Motor neuron (in vitro differentiated cells): ENCODE results near the gene OR5K2. TPM values are rescaled to one million over a fixed set of nuclear protein-coding genes. Genes with fewer than 3 reads are reported as not detected.

Source experiments
- ATAC-seq, 8 experiments: fragments of 200-7000 bp; cut with Tn5 transposase; replicated peaks in 6 of 8; 2 replicates each; pipeline ENCODE4 v1.8.0; 2021; ENCODE audit warnings: mild to moderate bottlenecking in 8 of 8, moderate library complexity in 8 of 8
- H3K27ac ChIP-seq, 2 donors: fragments of 250-450 bp; sonication (Bioruptor Pico); 2 replicates each; pipeline ENCODE4 v1.9.0; 2021; ENCODE audit warnings: antibody characterized with exemption in 2 of 2, mild to moderate bottlenecking in 2 of 2, moderate library complexity in 1 of 2
- H3K4me1 ChIP-seq, 2 donors: fragments of 250-450 bp; sonication (Bioruptor Pico); replicated peaks in 1 of 2; 2 replicates each; pipeline ENCODE4 v1.6.1; 2021; ENCODE audit warnings: antibody characterized with exemption in 2 of 2, mild to moderate bottlenecking in 2 of 2, moderate library complexity in 1 of 2
- H3K4me3 ChIP-seq, 5 donors: fragments of 250-450 bp; sonication (Bioruptor Pico); 2 replicates each; pipeline ENCODE4 v1.9.0; 2021; ENCODE audit warnings: antibody characterized with exemption in 5 of 5, mild to moderate bottlenecking in 5 of 5, moderate library complexity in 4 of 5
- WGBS, 10 experiments: fragments of 450-650 bp; shearing (Covaris generic); methylation state at CpG; one replicate each; pipeline ENCODE4 v1.0.0; 2022; 5-methylcytosine and 5-hydroxymethylcytosine counted together
- in situ Hi-C, 9 experiments: fragments of 400-800 bp; cut with MboI; loops; one replicate each; pipeline ENCODE4 v1.15.0; 2021; ENCODE audit warnings: low sequenced_read_pairs in 9 of 9, low pct_unique_long_range_greater_than_20kb in 2 of 9; ENCODE audit not compliant: unreplicated experiment in 9 of 9
- total RNA-seq, 8 experiments: library from RNA; unstranded; fragments of 300-600 nt; gene quantifications; 2 replicates each; pipeline versions ENCODE4 v1.2.3 to v1.2.4, GENCODE V29; 2022

OR5K2 gene
- total RNA-seq, 8 experiments from 2014 or later, result 0.28 to 0.43 TPM; not detected in 6

DNA sequence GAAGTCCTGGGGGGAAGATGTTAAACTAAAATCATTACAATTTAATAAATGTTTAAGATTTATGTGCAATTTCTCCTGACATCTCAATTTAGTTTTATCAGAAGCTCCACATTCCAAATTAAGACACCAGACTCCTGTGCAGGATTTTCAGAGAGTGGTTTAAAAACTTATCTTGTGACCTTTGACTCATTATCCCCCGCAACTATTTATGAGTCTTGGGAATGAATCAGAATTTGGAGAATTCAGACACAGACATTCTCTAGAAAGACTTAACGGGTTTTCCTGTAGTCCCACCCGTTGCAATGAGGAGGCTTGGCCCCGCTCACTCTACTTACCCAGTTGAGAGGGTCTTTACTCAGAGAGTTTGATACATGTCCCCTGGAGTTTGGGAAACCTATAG lies 7.1 kb downstream of the OR5K2 start:
- in situ Hi-C loops, result no loop called here
- Histone ChIP-seq H3K27ac (no peak overlapping the region), H3K4me3 (no peak overlapping the region), H3K4me1 (no peaks in the 10 kb centered on the region)
- no peak for ATAC-seq
- WGBS, 10 experiments, result 37 to 100% (median 80%) methylated on average over 1 to 4 of the region's 4 CpGs; no CpG with 5 or more reads in 1 of the 10 experiments

DNA sequence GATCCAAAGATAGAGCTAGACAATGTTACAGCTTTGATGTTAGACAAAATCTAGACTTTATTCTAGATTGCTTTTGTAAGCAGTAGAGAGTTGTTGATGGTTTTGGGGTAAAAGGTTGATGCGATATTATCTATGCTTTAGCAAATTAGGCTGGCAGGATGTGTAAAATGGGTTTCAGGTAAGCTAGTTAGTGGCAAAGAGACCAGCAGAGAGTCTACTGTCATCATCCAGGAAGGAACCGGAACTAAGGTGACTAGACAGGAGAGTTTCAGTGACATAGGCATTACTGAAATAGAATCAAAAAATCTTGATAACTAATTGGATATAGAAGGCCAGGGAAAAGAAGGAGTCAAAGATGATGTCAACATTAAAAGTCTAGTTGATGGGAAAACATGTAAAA lies 11.1 kb downstream of the OR5K2 start:
- in situ Hi-C loops, result no loop called here
- 88 to 100% (median 100%) methylated on average over 1 to 2 of the region's 2 CpGs for WGBS, 10 experiments
- ATAC-seq, result no peak
- H3K4me3 ChIP-seq, result no peak overlapping the region
- no peak overlapping the region for H3K27ac ChIP-seq
- H3K4me1 ChIP-seq, result no peaks in the 10 kb centered on the region

DNA sequence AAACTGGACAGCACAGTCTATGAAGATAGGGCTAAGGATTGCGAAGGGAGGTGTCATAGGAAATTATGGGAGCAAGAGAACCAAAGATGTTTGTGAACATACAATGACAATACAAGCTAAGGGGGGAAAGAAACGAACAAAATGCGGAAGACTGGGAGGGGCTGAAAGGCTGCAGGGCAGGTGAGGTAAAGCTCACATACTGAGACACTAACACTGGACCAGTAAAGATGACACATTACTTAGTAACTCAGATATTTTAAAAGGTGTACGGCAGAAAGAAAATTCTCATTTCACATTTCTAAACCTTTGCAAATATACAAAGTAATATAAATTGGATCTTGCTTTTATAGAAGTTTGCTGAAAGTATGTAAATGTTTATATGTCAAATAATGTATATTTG lies 15.1 kb downstream of the OR5K2 start:
- peak in 1 of 8 experiments; percentile 4 for ATAC-seq
- 57 to 100% (median 87%) methylated on average over 1 to 4 of the region's 4 CpGs for WGBS, 10 experiments
- in situ Hi-C loops, result no loop called here
- no peaks in the 10 kb centered on the region for H3K4me1 ChIP-seq
- no peak overlapping the region for H3K4me3 ChIP-seq
- no peak overlapping the region for H3K27ac ChIP-seq

DNA sequence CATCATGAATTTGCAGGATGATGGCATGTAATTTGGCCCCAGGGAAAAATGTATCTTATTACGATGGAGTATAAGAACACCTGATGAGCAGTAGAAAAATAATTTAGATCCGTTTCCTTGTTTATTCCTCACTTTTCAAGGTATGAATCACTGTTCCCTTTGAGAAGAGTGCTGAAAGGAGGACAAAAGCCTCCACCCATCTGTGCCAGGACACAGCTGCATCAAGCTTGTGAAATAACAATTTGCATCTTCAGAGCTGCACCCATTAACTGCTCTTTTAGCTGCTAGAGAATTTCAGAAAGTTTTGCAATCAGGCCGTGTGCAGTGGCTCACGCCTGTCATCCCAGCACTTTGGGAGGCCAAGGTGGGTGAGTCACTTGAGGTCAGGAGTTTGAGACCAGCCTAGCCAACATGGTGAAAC lies 15.6 kb downstream of the OR5K2 start:
- no peak overlapping the region for H3K27ac ChIP-seq
- whole genome bisulfite sequencing, 10 experiments, result 0 to 92% (median 63%) methylated on average over 1 to 3 of the region's 4 CpGs; no CpG with 5 or more reads in 1 of the 10 experiments

DNA sequence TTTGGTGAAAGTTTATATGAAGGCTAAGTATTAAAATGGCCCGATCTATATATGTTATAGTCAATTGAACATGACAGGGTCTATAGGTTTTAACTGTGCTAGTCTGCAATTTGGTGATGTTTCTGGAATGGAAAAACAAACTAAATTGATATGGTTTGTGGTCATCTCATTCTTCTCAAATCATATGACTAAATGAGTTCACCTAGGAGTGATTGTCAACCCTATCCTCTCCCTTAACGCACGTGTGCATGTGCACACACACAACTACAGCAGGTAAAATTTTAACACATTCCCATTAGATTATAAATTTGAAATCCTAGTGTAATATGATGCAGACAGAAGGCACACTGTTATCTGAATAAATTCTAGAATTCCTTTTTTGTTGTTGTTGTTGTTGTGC lies 16.3 kb downstream of the OR5K2 start:
- 80 to 100% (median 95%) methylated on average over 1 to 3 of the region's 3 CpGs for WGBS, 10 experiments
- Histone ChIP-seq H3K4me3 (no peak overlapping the region), H3K27ac (no peak overlapping the region), H3K4me1 (no peaks in the 10 kb centered on the region)
- in situ Hi-C loops, result no loop called here
- ATAC-seq, result no peak

More for the DNA sequence above, 15.6 kb downstream of the OR5K2 start:
- Histone ChIP-seq H3K4me1 (no peaks in the 10 kb centered on the region), H3K4me3 (no peak overlapping the region)
- peak in 7 of 8 experiments; percentile 27 to 98 (median 80) for ATAC-seq
- in situ Hi-C loops, result no loop called here

DNA sequence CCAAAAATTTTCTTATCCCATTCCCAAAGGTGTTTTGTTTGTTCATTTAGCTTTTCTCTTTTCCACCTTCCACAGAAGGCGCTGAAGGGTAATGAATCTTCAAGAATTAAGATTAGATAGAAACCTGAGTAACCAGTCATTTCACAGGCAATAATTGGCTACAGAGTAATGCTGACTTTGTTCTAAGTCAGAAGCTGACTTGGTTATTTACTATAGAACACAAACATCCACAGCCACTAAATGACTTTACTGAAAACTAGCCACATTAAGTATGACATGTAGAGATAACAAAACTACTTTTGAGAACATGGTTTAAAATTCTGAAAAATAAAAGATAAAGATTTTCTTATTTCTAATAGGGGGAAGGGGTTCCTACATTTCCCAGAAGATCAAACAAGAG lies 17.5 kb downstream of the OR5K2 start:
- in situ Hi-C loops, result no loop called here
- Histone ChIP-seq H3K4me1 (no peaks in the 10 kb centered on the region), H3K27ac (no peak overlapping the region), H3K4me3 (no peak overlapping the region)
- no peak for ATAC-seq
- WGBS, 10 experiments, result 100% methylated on average over 1 of the region's 1 CpG; no CpG with 5 or more reads in 1 of the 10 experiments

DNA sequence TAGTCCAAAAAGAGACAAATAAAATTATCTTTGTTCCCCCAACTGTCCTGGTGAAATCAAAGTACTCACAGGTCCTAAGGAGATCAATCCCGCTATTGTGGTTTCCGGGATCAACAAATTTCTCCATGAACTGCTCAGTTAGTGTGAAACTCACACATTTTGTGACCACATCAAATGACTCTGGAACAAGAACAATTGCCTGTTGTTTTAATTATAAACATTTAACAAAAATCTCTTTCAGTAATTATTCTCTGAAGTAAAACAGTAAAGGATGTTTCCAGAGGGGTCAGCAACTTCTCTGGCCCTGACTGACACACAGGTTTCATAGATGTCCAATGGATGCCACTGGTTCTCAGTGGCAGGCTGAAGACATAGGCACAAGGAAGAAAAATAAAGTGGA lies 21.3 kb downstream of the OR5K2 start:
- in situ Hi-C loops, result no loop called here
- WGBS, 10 experiments, result 100% methylated on average over 1 to 2 of the region's 2 CpGs; no CpG with 5 or more reads in 5 of the 10 experiments
- Histone ChIP-seq H3K4me3 (no peak overlapping the region), H3K4me1 (peaks cover 0 to 10% of the 10 kb centered on the region in 2 donors), H3K27ac (no peak overlapping the region)
- ATAC-seq, result no peak

DNA sequence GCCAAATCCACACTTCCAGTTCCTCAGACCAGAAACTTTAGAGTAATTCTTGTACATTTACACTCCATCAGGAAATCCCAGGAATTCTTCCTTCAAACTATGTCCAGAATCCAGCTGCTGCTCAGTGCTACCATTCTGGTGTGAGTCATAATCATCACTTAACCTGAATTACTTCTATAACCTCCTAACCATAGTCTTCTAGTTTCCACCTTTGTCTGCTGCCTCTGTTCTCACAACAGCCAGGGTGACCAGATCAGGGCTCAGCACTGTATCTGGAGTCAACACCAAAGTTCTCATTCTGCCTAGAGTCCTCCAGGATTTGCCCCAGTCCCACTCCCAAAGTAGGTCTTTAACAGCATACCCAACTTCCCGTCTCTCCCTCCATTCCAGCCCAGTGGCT lies 21.9 kb downstream of the OR5K2 start:
- Histone ChIP-seq H3K27ac (no peak overlapping the region), H3K4me3 (no peak overlapping the region), H3K4me1 (peaks cover 0 to 10% of the 10 kb centered on the region in 2 donors)
- no peak for ATAC-seq
- 38 to 100% (median 100%) methylated on average over 1 of the region's 1 CpG; no CpG with 5 or more reads in 5 of the 10 experiments for WGBS, 10 experiments
- in situ Hi-C loops, result no loop called here

DNA sequence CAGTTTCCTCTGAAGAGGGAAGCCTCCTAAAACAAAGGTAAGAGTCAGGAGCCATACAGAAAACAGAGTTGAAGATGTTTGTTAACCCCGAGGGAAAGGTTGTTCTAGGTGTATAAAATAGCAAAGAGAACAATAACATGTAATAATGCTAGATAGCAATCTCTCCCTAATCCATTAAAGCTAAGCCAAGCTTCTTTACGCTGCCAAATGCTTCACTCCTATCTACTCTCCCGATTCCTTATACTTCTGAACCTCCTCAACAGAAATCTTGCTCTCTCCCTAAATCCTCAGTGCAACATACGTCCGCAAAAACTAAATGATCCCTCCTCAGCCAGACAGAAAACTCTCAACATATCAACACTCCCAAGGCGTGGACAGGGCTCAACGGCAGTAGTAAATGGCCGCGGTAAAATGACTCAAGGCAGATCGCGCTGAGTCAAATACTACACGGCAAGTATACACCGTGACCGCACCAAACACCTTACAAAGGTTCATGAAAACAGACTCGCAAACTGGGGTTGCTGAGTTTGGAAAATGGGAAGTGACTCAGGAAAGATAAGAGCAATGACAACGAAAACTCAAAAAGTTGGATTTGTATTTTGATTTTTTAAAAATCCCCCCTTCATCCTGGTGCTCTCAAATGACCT lies 24.5 kb downstream of the OR5K2 start:
- peak overlapping the region; percentile 82 to 87 for H3K27ac ChIP-seq
- peak overlapping the region; percentile 63 to 92 (median 86) for H3K4me3 ChIP-seq
- in situ Hi-C loops, result no loop called here
- ATAC-seq, result peak; percentile 23 to 58 (median 34)
- WGBS, 10 experiments, result 0 to 19% (median 1%) methylated on average over 1 to 16 of the region's 16 CpGs; no CpG with 5 or more reads in 1 of the 10 experiments
- peaks cover 0 to 10% of the 10 kb centered on the region in 2 donors for H3K4me1 ChIP-seq

DNA sequence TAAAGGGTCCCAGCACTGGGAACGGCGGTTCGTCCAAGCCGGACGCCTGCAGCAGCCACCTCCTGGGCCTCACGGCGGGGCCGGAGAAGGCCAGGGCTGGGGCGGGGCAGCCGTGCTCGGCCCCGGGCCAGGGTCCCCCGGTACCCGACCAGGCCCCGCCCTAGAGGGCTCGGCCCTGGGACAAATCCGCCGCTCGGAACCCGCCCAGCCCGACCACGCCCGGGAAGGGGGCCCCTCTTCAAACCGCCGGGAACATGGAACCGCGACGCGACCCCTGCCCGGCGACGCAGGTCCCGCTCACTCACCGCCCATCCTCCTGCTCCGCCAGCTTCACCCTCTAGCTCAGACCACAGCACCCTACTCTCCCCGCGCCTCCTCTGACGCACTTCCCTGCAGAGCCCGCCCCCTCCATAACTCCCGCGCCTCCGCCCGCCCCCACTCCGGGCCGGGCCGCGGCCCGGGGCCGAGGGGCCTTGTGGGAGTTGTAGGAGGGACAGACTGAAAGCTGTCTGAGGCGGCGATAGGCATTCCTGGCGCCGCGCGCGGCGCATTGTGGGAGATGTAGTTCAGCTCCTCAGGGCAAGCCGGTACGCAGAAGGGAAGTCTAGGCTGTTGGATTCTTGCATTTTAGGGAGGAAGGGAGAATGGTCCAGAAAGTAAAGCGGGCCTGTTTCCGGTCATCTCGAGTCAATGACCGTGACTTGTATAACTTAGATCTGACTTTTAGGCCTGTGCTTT lies 25.2 kb downstream of the OR5K2 start, which contains the start of gene CLDND1:
Gene CLDND1 (minus strand): TSS at position 359 of the 738 bp plus-strand sequence. CDS start 1,478 bp downstream, outside the sequence.
- peak; percentile 93 to 98 (median 98) for ATAC-seq
- Histone ChIP-seq H3K27ac (peak within 1 kb of the TSS; percentile 82 to 87), H3K4me3 (peak within 1 kb of the TSS; percentile 63 to 92 (median 86)), H3K4me1 (peaks cover 0 to 10% of the 10 kb centered on the region in 2 donors)
- in situ Hi-C loops, result no loop called here
- WGBS, 10 experiments, result 0 to 2% (median 0%) methylated on average over 1 to 11 of the region's 63 CpGs; no CpG with 5 or more reads in 4 of the 10 experiments

DNA sequence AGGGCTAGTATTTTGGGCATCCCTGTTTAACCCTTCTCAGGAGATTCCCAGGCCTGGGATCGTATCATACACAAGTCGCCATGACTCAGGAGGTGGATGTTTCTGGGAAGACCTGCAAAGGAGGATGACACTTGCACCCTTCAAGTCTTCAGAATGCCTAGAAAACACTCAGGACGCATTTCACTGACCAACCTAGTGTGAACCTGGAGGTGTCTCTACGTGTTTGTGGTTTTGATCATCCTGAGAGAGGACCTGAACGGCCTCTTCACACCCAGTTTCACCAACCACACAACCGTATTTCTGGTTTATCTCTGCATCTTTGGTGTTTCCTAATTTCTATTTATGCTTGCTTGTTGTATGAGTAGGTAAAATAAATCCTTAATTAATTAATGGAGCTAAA lies 28.0 kb downstream of the OR5K2 start:
- 50 to 92% (median 82%) methylated on average over 2 to 6 of the region's 6 CpGs; no CpG with 5 or more reads in 2 of the 10 experiments for WGBS, 10 experiments

DNA sequence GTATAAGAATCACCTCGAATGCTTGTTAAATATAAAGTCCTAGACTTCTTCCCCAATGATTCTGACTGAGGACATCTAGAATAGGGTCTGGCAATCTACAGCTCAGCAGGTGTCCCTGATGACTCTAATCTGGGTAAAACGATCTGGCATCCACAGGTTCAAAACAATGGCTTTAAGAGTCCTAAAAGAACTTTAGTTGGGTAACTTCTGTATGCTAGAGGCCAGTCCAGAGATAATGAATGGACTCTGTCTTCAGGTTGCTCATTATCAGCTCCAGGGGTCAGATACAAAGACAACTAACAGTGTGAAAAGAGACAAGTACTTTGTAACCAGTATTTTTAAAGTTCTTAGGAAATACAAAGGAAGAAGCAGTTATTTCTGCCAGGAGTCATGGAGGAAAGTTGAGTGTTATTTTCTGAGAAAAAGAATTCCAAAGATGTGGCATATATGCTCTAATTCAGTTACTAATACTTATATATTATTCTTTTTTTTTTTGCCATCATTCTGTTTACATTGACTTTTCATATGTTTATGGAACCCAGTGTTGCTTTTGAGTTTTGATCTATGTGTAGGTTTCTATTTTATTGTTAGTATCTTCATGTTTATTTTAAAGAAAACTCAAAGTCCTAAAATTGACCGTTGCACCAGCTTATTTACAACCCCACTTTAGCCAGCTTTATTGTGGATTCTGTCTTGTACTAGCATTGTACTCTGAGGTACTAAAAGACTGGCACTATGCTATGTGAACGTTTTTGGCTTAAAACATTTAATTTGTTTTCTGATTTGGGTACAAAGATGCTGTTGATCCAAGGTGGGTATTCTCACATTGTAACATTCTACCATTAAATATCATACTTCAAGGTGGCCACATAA lies 31.2 kb downstream of the OR5K2 start:
- WGBS, 10 experiments, result 4 to 90% (median 46%) methylated on average over 1 to 4 of the region's 4 CpGs
- in situ Hi-C loops, result no loop called here
- Histone ChIP-seq H3K4me3 (no peak overlapping the region), H3K4me1 (peaks cover 0 to 7% of the 10 kb centered on the region in 2 donors), H3K27ac (no peak overlapping the region)
- ATAC-seq, result no peak

More for the DNA sequence above, 28.0 kb downstream of the OR5K2 start:
- Histone ChIP-seq H3K4me1 (peaks cover 0 to 17% of the 10 kb centered on the region in 2 donors), H3K4me3 (no peak overlapping the region), H3K27ac (no peak overlapping the region)
- ATAC-seq, result no peak
- in situ Hi-C loops, result no loop called here
